ENCODE results near the gene FSTL4. TPM values are rescaled to one million over a fixed set of nuclear protein-coding genes. Genes with fewer than 3 reads are reported as not detected.

FSTL4 gene
- total and polyA plus RNA-seq, 2 experiments from 2014 or later: 1.4 to 2.8 TPM

DNA sequence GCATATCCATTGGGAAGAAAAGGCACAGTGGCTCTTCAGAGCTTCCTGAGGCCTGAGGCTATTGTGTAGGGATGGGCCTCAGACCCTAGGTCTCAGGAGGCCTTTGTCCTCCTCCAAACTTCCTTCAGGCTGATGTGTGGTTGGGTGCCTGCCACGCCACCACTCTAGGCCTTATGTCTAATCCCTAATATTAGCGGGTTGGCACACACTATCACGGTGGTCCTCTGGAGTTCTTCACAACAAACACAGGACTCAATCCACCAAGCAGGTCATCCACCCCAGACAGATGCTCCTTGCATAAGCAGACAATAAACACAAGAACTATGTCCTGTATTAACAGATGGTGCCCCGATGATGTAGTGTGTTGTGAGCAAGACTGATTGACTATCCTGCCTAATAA, 31.0 kb upstream of the FSTL4 start:
- H3K27me3 Mint-ChIP-seq (ENCODE audit: insufficient read depth, low read depth, poor library complexity): peaks cover 2% of the 10 kb centered on the region
- no peak overlapping the region for H3K27ac Mint-ChIP-seq
- no peaks in the 10 kb centered on the region for H3F3A ChIP-seq (replicated peaks; ENCODE audit: low read depth)
- H4K20me1 ChIP-seq (replicated peaks; ENCODE audit: insufficient read depth): no peaks in the 10 kb centered on the region
- ATAC-seq (no peak), DNase-seq (ENCODE audit: low spot score) (no peak)
- H3K36me3 ChIP-seq (ENCODE audit: insufficient read depth): no peaks in the 10 kb centered on the region
- H3K36me3 Mint-ChIP-seq (ENCODE audit: low read depth): no peaks in the 10 kb centered on the region
- H3K9me2 ChIP-seq (ENCODE audit: insufficient read depth): 0 out of 2 replicates have a peak, but pooled peaks cover 12% of the 10 kb centered on the region
- no peaks in the 10 kb centered on the region for H3K9me3 Mint-ChIP-seq
- H3K4me1 Mint-ChIP-seq: no peaks in the 10 kb centered on the region; the same call in 2 of the 3 replicates
- TF ChIP-seq POLR2AphosphoS5 (IDR thresholded peaks at IDR 0.05; ENCODE audit: low read depth) (no peak), EZH2phosphoT487 (IDR thresholded peaks at IDR 0.05; ENCODE audit: unreplicated experiment) (no peak), ZNF331 (CRISPR knock-in tag; IDR thresholded peaks at IDR 0.05; ENCODE audit: low read depth) (no peak), NANOG (IDR thresholded peaks at IDR 0.05; ENCODE audit: borderline replicate concordance) (no peak), JUNB (IDR thresholded peaks at IDR 0.05; ENCODE audit: unreplicated experiment) (no peak), STAT1 (IDR thresholded peaks at IDR 0.05; ENCODE audit: unreplicated experiment) (no peak), CREB1 (CRISPR knock-in tag; IDR thresholded peaks at IDR 0.05; ENCODE audit: low read depth) (no peak), ZNF114 (CRISPR knock-in tag; IDR thresholded peaks at IDR 0.05) (no peak), EZH2 (IDR thresholded peaks at IDR 0.05; ENCODE audit: low read depth, unreplicated experiment) (no peak)
- TF ChIP-seq, protein P1, sequence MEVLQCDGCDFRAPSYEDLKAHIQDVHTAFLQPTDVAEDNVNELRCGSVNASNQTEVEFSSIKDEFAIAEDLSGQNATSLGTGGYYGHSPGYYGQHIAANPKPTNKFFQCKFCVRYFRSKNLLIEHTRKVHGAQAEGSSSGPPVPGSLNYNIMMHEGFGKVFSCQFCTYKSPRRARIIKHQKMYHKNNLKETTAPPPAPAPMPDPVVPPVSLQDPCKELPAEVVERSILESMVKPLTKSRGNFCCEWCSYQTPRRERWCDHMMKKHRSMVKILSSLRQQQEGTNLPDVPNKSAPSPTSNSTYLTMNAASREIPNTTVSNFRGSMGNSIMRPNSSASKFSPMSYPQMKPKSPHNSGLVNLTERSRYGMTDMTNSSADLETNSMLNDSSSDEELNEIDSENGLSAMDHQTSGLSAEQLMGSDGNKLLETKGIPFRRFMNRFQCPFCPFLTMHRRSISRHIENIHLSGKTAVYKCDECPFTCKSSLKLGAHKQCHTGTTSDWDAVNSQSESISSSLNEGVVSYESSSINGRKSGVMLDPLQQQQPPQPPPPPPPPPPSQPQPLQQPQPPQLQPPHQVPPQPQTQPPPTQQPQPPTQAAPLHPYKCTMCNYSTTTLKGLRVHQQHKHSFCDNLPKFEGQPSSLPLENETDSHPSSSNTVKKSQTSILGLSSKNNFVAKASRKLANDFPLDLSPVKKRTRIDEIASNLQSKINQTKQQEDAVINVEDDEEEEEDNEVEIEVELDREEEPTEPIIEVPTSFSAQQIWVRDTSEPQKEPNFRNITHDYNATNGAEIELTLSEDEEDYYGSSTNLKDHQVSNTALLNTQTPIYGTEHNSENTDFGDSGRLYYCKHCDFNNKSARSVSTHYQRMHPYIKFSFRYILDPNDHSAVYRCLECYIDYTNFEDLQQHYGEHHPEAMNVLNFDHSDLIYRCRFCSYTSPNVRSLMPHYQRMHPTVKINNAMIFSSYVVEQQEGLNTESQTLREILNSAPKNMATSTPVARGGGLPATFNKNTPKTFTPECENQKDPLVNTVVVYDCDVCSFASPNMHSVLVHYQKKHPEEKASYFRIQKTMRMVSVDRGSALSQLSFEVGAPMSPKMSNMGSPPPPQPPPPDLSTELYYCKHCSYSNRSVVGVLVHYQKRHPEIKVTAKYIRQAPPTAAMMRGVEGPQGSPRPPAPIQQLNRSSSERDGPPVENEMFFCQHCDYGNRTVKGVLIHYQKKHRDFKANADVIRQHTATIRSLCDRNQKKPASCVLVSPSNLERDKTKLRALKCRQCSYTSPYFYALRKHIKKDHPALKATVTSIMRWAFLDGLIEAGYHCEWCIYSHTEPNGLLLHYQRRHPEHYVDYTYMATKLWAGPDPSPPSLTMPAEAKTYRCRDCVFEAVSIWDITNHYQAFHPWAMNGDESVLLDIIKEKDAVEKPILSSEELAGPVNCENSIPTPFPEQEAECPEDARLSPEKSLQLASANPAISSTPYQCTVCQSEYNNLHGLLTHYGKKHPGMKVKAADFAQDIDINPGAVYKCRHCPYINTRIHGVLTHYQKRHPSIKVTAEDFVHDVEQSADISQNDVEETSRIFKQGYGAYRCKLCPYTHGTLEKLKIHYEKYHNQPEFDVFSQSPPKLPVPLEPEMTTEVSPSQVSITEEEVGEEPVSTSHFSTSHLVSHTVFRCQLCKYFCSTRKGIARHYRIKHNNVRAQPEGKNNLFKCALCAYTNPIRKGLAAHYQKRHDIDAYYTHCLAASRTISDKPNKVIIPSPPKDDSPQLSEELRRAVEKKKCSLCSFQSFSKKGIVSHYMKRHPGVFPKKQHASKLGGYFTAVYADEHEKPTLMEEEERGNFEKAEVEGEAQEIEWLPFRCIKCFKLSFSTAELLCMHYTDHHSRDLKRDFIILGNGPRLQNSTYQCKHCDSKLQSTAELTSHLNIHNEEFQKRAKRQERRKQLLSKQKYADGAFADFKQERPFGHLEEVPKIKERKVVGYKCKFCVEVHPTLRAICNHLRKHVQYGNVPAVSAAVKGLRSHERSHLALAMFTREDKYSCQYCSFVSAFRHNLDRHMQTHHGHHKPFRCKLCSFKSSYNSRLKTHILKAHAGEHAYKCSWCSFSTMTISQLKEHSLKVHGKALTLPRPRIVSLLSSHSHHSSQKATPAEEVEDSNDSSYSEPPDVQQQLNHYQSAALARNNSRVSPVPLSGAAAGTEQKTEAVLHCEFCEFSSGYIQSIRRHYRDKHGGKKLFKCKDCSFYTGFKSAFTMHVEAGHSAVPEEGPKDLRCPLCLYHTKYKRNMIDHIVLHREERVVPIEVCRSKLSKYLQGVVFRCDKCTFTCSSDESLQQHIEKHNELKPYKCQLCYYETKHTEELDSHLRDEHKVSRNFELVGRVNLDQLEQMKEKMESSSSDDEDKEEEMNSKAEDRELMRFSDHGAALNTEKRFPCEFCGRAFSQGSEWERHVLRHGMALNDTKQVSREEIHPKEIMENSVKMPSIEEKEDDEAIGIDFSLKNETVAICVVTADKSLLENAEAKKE (CRISPR knock-in tag; IDR thresholded peaks at IDR 0.05): no peak
- TF ChIP-seq, protein P2, sequence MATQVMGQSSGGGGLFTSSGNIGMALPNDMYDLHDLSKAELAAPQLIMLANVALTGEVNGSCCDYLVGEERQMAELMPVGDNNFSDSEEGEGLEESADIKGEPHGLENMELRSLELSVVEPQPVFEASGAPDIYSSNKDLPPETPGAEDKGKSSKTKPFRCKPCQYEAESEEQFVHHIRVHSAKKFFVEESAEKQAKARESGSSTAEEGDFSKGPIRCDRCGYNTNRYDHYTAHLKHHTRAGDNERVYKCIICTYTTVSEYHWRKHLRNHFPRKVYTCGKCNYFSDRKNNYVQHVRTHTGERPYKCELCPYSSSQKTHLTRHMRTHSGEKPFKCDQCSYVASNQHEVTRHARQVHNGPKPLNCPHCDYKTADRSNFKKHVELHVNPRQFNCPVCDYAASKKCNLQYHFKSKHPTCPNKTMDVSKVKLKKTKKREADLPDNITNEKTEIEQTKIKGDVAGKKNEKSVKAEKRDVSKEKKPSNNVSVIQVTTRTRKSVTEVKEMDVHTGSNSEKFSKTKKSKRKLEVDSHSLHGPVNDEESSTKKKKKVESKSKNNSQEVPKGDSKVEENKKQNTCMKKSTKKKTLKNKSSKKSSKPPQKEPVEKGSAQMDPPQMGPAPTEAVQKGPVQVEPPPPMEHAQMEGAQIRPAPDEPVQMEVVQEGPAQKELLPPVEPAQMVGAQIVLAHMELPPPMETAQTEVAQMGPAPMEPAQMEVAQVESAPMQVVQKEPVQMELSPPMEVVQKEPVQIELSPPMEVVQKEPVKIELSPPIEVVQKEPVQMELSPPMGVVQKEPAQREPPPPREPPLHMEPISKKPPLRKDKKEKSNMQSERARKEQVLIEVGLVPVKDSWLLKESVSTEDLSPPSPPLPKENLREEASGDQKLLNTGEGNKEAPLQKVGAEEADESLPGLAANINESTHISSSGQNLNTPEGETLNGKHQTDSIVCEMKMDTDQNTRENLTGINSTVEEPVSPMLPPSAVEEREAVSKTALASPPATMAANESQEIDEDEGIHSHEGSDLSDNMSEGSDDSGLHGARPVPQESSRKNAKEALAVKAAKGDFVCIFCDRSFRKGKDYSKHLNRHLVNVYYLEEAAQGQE (IDR thresholded peaks at IDR 0.05; ENCODE audit: unreplicated experiment): no peak
- TF ChIP-seq, protein P3, sequence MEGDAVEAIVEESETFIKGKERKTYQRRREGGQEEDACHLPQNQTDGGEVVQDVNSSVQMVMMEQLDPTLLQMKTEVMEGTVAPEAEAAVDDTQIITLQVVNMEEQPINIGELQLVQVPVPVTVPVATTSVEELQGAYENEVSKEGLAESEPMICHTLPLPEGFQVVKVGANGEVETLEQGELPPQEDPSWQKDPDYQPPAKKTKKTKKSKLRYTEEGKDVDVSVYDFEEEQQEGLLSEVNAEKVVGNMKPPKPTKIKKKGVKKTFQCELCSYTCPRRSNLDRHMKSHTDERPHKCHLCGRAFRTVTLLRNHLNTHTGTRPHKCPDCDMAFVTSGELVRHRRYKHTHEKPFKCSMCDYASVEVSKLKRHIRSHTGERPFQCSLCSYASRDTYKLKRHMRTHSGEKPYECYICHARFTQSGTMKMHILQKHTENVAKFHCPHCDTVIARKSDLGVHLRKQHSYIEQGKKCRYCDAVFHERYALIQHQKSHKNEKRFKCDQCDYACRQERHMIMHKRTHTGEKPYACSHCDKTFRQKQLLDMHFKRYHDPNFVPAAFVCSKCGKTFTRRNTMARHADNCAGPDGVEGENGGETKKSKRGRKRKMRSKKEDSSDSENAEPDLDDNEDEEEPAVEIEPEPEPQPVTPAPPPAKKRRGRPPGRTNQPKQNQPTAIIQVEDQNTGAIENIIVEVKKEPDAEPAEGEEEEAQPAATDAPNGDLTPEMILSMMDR (conservative IDR thresholded peaks at IDR 0.05; ENCODE audit: low read depth in 2 of 2): no peak
- TF ChIP-seq, protein P4, sequence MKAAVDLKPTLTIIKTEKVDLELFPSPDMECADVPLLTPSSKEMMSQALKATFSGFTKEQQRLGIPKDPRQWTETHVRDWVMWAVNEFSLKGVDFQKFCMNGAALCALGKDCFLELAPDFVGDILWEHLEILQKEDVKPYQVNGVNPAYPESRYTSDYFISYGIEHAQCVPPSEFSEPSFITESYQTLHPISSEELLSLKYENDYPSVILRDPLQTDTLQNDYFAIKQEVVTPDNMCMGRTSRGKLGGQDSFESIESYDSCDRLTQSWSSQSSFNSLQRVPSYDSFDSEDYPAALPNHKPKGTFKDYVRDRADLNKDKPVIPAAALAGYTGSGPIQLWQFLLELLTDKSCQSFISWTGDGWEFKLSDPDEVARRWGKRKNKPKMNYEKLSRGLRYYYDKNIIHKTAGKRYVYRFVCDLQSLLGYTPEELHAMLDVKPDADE (IDR thresholded peaks at IDR 0.05): no peak
- H3K4me3 ChIP-seq: no peak overlapping the region
- H2AFZ ChIP-seq: no peak overlapping the region
- H3K27ac ChIP-seq (ENCODE audit: low read depth): no peak overlapping the region
- H3K4me2 ChIP-seq: no peak overlapping the region
- no peaks in the 10 kb centered on the region for H3K4me1 ChIP-seq (ENCODE audit: insufficient read depth)
- H3K27me3 ChIP-seq (ENCODE audit: insufficient read depth): no peaks in the 10 kb centered on the region
- H3K79me2 ChIP-seq (replicated peaks; ENCODE audit: insufficient read depth): no peaks in the 10 kb centered on the region
- H3K4me3 Mint-ChIP-seq: no peak overlapping the region
